ENCODE data around the gene ACKR4.
"Not testable (repeated sequence)": the region's sequence is repeated elsewhere in the genome, so short reads cannot be mapped to it uniquely, and the experiment has no call there.

Gene ACKR4

DNA sequence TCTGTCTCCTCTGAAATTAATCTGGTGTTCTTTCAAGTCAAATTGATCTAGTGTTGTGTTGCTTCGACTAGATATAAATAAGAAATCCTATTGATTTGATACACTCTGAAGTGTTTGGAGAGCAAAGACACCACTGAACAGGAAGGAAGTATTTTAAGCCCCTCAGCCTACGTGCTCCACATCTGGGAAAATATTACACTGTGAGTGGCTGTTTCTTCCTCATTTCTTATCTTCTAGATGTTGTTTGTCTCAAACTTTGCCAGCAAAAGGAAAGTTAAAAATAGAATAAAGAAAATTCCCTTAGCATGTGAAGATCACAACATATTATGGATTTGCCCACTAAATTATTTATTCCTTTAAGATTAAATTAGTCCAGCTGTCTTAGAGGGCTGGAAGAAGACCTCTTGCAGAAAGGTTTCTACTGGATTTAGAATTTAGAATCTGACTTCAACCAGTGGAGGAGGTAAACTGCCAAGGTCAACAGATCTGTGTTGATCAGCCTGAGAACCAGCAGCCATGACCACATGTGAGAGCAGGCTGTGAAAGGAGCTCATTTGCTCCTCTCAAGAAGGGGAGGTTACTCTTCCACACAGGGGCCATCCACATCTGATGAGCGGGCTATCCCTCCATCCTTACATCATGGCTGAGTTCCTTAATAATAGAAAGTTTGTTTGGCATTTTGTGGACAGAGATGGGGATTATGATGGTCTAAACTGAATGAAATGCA lies 46.3 kb upstream of the ACKR4 start:
- Histone ChIP-seq H3K36me3 (ENCODE audit: insufficient read depth, low read length) (no peaks in the 10 kb centered on the region), H3K9me3 (ENCODE audit: insufficient read depth, low read length, severe bottlenecking) (peaks cover 2% of the 10 kb centered on the region), H3K27me3 (ENCODE audit: insufficient read depth, low read length, poor library complexity) (no peaks in the 10 kb centered on the region), H2AFZ (ENCODE audit: low read depth, low read length) (peak overlapping the region; percentile 42), H3K9ac (ENCODE audit: low read depth, low read length) (peak overlapping the region; percentile 27), H3K27ac (ENCODE audit: low read length) (peak overlapping the region; percentile 65), H3K79me2 (ENCODE audit: insufficient read depth, low read length) (no peaks in the 10 kb centered on the region), H3K4me1 (ENCODE audit: insufficient read depth, low read length) (peaks cover 26% of the 10 kb centered on the region), H4K20me1 (ENCODE audit: insufficient read depth, low read length) (no peaks in the 10 kb centered on the region), H3K4me3 (ENCODE audit: low read depth in 1 of 2, low read length in 2 of 2) (no peak overlapping the region), H3K4me2 (ENCODE audit: insufficient read depth, low read length) (peak overlapping the region; percentile 48)
- DNase-seq (peak; percentile 17), ATAC-seq (ENCODE audit: insufficient read depth, low read depth) (peak; percentile 76)
- TF ChIP-seq EZH2 (IDR thresholded peaks at IDR 0.05; ENCODE audit: borderline replicate concordance, low read depth, low read length, severe bottlenecking), result no peak
- TF ChIP-seq, protein P1, sequence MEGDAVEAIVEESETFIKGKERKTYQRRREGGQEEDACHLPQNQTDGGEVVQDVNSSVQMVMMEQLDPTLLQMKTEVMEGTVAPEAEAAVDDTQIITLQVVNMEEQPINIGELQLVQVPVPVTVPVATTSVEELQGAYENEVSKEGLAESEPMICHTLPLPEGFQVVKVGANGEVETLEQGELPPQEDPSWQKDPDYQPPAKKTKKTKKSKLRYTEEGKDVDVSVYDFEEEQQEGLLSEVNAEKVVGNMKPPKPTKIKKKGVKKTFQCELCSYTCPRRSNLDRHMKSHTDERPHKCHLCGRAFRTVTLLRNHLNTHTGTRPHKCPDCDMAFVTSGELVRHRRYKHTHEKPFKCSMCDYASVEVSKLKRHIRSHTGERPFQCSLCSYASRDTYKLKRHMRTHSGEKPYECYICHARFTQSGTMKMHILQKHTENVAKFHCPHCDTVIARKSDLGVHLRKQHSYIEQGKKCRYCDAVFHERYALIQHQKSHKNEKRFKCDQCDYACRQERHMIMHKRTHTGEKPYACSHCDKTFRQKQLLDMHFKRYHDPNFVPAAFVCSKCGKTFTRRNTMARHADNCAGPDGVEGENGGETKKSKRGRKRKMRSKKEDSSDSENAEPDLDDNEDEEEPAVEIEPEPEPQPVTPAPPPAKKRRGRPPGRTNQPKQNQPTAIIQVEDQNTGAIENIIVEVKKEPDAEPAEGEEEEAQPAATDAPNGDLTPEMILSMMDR (IDR thresholded peaks at IDR 0.05; ENCODE audit: borderline replicate concordance, extremely low read depth, low read length, poor library complexity, severe bottlenecking), result no peak

DNA sequence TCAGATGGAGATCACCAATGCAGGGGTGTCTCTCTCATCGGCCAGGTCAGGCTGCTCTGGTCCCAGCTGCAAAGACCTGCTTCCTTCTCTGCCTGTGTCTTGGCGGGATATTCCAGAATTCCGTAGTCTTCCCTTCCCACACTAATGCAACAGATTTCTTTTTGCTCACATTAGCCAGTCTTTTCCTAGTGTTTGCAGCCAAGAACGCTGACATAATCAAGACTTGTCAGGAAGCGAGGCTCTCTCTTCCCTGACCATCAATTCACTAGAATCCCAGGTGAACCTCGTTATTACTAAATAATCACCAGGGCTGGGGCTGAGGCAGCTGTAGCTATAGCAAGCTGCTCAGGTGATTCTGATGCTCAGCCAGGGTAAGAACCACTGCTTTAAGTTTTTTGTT lies 43.2 kb upstream of the ACKR4 start:
- H2AFZ ChIP-seq (ENCODE audit: low read depth, low read length), result no peak overlapping the region
- peaks cover 26% of the 10 kb centered on the region for H3K4me1 ChIP-seq (ENCODE audit: insufficient read depth, low read length)
- ATAC-seq (ENCODE audit: insufficient read depth, low read depth), result no peak
- no peak overlapping the region for H3K9ac ChIP-seq (ENCODE audit: low read depth, low read length)
- TF ChIP-seq, protein P1 (IDR thresholded peaks at IDR 0.05; ENCODE audit: borderline replicate concordance, extremely low read depth, low read length, poor library complexity, severe bottlenecking), result no peak
- TF ChIP-seq EZH2 (IDR thresholded peaks at IDR 0.05; ENCODE audit: borderline replicate concordance, low read depth, low read length, severe bottlenecking), result no peak
- no peaks in the 10 kb centered on the region for H3K27me3 ChIP-seq (ENCODE audit: insufficient read depth, low read length, poor library complexity)
- H3K4me2 ChIP-seq (ENCODE audit: insufficient read depth, low read length), result no peak overlapping the region
- no peak overlapping the region for H3K27ac ChIP-seq (ENCODE audit: low read length)
- no peaks in the 10 kb centered on the region for H3K79me2 ChIP-seq (ENCODE audit: insufficient read depth, low read length)
- H3K9me3 ChIP-seq (ENCODE audit: insufficient read depth, low read length, severe bottlenecking), result no peaks in the 10 kb centered on the region
- no peak overlapping the region for H3K4me3 ChIP-seq (ENCODE audit: low read depth in 1 of 2, low read length in 2 of 2)
- DNase-seq, result no peak
- H4K20me1 ChIP-seq (ENCODE audit: insufficient read depth, low read length), result no peaks in the 10 kb centered on the region
- no peaks in the 10 kb centered on the region for H3K36me3 ChIP-seq (ENCODE audit: insufficient read depth, low read length)

DNA sequence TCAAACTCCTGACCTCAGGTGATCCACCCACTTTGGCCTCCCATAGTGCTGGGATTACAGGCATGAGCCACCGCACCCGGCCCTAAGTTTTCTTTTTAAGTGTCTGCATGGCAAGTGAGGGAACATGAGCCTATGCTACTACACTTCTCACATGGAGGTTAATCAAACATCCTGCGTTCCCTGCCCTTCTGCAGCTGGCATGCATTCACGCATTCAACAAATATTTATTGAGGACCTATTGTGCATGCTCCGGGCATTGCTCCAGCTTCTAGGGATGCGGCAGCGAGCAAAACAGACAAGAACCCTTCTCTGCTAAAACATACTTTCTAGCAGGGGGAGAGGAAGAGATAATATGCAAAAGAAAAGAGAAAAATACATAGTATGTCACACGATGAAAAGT lies 42.6 kb upstream of the ACKR4 start:
- H3K27ac ChIP-seq (ENCODE audit: low read length), result no peak overlapping the region
- TF ChIP-seq EZH2 (IDR thresholded peaks at IDR 0.05; ENCODE audit: borderline replicate concordance, low read depth, low read length, severe bottlenecking), result no peak
- H3K79me2 ChIP-seq (ENCODE audit: insufficient read depth, low read length), result no peaks in the 10 kb centered on the region
- no peak overlapping the region for H3K4me2 ChIP-seq (ENCODE audit: insufficient read depth, low read length)
- no peak for DNase-seq
- H3K4me1 ChIP-seq (ENCODE audit: insufficient read depth, low read length), result peaks cover 23% of the 10 kb centered on the region
- H3K9ac ChIP-seq (ENCODE audit: low read depth, low read length), result no peak overlapping the region
- no peak overlapping the region for H2AFZ ChIP-seq (ENCODE audit: low read depth, low read length)
- no peaks in the 10 kb centered on the region for H4K20me1 ChIP-seq (ENCODE audit: insufficient read depth, low read length)
- H3K27me3 ChIP-seq (ENCODE audit: insufficient read depth, low read length, poor library complexity), result no peaks in the 10 kb centered on the region
- H3K9me3 ChIP-seq (ENCODE audit: insufficient read depth, low read length, severe bottlenecking), result no peaks in the 10 kb centered on the region
- H3K4me3 ChIP-seq (ENCODE audit: low read depth in 1 of 2, low read length in 2 of 2), result no peak overlapping the region
- no peaks in the 10 kb centered on the region for H3K36me3 ChIP-seq (ENCODE audit: insufficient read depth, low read length)
- ATAC-seq (ENCODE audit: insufficient read depth, low read depth), result no peak

DNA sequence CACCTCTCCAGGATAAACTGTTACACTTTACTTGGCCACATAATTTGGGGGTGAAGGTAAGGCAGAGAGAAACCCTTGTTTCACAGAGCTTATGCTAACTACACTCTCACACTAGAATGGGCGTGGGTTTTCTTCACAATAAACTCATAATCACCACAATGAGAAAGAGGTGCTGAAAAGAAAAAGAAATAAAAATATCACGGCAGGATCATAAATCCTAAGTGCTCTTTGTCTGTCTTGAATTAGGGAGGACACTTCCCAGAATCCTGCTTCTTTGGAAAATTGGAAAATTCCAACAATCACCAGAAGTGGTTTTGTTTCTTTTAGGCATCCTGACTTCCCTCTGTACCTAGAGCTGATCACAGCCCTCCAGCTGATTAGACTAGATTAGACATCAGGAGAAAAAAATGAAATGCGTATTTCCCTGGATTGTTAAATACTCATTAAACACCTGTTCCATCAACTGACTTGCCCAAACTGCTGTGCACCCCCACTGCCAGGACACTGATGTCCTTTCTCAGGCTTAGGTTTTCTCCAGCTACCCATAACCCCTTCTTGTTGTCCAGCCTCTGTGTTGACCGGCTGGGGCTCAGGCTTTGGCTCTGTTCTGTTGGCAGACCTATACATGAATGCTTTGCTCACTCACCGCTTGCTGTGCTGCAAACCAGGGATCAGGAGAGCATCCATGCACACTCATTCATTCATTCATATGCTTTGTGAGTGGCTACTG lies 41.6 kb upstream of the ACKR4 start:
- Histone ChIP-seq H2AFZ (ENCODE audit: low read depth, low read length) (no peak overlapping the region), H3K4me3 (ENCODE audit: low read depth in 1 of 2, low read length in 2 of 2) (no peak overlapping the region), H3K4me1 (ENCODE audit: insufficient read depth, low read length) (peaks cover 12% of the 10 kb centered on the region), H3K27me3 (ENCODE audit: insufficient read depth, low read length, poor library complexity) (no peaks in the 10 kb centered on the region), H3K79me2 (ENCODE audit: insufficient read depth, low read length) (no peaks in the 10 kb centered on the region), H3K4me2 (ENCODE audit: insufficient read depth, low read length) (no peak overlapping the region), H4K20me1 (ENCODE audit: insufficient read depth, low read length) (no peaks in the 10 kb centered on the region), H3K36me3 (ENCODE audit: insufficient read depth, low read length) (no peaks in the 10 kb centered on the region), H3K9ac (ENCODE audit: low read depth, low read length) (no peak overlapping the region), H3K9me3 (ENCODE audit: insufficient read depth, low read length, severe bottlenecking) (no peaks in the 10 kb centered on the region), H3K27ac (ENCODE audit: low read length) (no peak overlapping the region)
- ATAC-seq (ENCODE audit: insufficient read depth, low read depth) (no peak), DNase-seq (no peak)
- TF ChIP-seq, protein P1 (IDR thresholded peaks at IDR 0.05; ENCODE audit: borderline replicate concordance, extremely low read depth, low read length, poor library complexity, severe bottlenecking), result no peak
- no peak for TF ChIP-seq EZH2 (IDR thresholded peaks at IDR 0.05; ENCODE audit: borderline replicate concordance, low read depth, low read length, severe bottlenecking)

DNA sequence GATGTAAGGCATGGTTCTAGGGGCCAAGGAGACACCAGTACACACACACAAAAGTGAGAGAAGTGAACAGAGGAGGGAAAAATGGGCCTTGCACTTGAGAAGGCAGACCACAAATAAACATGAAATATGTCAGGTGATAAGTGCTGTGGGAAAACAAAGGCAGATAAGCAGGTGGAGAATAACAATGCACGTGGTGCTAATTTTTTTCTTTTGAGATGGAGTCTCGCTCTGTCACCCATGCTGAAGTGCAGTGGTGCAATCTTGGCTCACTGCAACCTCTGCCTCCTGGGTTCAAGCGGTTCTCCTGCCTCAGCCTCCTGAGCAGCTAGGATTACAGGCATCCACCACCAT lies 41.1 kb upstream of the ACKR4 start:
- not testable (repeated sequence) for ATAC-seq (ENCODE audit: insufficient read depth, low read depth); H3K9ac ChIP-seq (ENCODE audit: low read depth, low read length); H3K4me2 ChIP-seq (ENCODE audit: insufficient read depth, low read length); H3K27me3 ChIP-seq (ENCODE audit: insufficient read depth, low read length, poor library complexity); H2AFZ ChIP-seq (ENCODE audit: low read depth, low read length); H3K4me1 ChIP-seq (ENCODE audit: insufficient read depth, low read length); H3K27ac ChIP-seq (ENCODE audit: low read length); H3K4me3 ChIP-seq (ENCODE audit: low read depth in 1 of 2, low read length in 2 of 2); DNase-seq; H3K36me3 ChIP-seq (ENCODE audit: insufficient read depth, low read length); H3K79me2 ChIP-seq (ENCODE audit: insufficient read depth, low read length); H4K20me1 ChIP-seq (ENCODE audit: insufficient read depth, low read length); H3K9me3 ChIP-seq (ENCODE audit: insufficient read depth, low read length, severe bottlenecking)

All from DND-41 (cell line).